Measurements from ENCODE around the gene TMEM135.
"Not testable (repeated sequence)": the region's sequence is repeated elsewhere in the genome, so short reads cannot be mapped to it uniquely, and the experiment has no call there.

- not testable (repeated sequence) for TF ChIP-seq CTCF (IDR thresholded peaks at IDR 0.05; ENCODE audit: insufficient read depth, low read length, poor library complexity, severe bottlenecking); EZH2phosphoT487 (conservative IDR thresholded peaks at IDR 0.05; ENCODE audit: low read length)
Observed at GRCh38 chr11:87026415-87026814, 11.3 kb upstream of the TMEM135 start.
